ENCODE measurements around the gene HAUS5. TPM values are rescaled to one million over a fixed set of nuclear protein-coding genes. Genes with fewer than 3 reads are reported as not detected.

The HAUS5 gene
- polyA plus RNA-seq, 1 donor (not counting 4 experiments of a cell fraction or from before 2014, with no cell fraction given) = 3.7 TPM

DNA sequence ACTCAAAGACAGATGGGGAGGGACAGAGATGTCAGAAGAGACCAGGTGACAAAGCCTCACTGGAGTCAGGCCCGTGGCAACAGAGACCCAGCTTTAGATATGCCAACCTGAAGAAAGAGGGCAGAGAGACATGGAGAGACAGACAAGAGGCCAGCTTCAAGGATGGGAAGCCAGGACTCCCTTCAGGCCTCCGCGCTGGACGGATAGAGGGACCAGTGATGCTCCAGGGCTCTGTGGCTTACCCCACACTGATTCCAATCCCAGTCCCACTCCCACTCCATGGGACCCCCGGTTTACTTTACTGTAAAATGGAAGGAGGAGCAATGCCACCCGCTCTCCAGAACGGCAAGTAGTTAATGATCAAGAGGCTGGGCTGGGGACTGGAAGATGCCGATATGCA lies 27.3 kb downstream of the HAUS5 start:
- Histone ChIP-seq H3K4me1 (ENCODE audit: control insufficient read depth, extremely low read depth, insufficient read depth, low read length) (peaks cover 10% of the 10 kb centered on the region), H3K9ac (ENCODE audit: control insufficient read depth, extremely low read depth, insufficient read depth, low read length) (no peak overlapping the region), H3K27me3 (ENCODE audit: control insufficient read depth, extremely low read depth, insufficient read depth, low read length) (no peaks in the 10 kb centered on the region), H3K9me1 (ENCODE audit: control insufficient read depth, extremely low read depth, insufficient read depth, low read length) (no peaks in the 10 kb centered on the region), H3K79me2 (ENCODE audit: control insufficient read depth, insufficient read depth, low read length) (no peaks in the 10 kb centered on the region), H2AFZ (ENCODE audit: control insufficient read depth, low read length) (no peak overlapping the region), H3K9me3 (ENCODE audit: control insufficient read depth, low read depth, low read length) (no peaks in the 10 kb centered on the region), H3K27ac (ENCODE audit: control insufficient read depth, insufficient read depth, low read length) (no peak overlapping the region), H3K36me3 (ENCODE audit: control insufficient read depth in 2 of 2, extremely low read depth in 1 of 2, insufficient read depth in 2 of 2, low read length in 2 of 2) (peaks cover 12 to 15% of the 10 kb centered on the region in 2 experiments), H3K4me3 (ENCODE audit: control insufficient read depth in 2 of 3, extremely low read depth in 1 of 3, insufficient read depth in 2 of 3, low read depth in 1 of 3, low read length in 3 of 3) (no peak overlapping the region), H3K4me2 (ENCODE audit: control insufficient read depth, extremely low read depth, insufficient read depth, low read depth, low read length) (no peak overlapping the region), H4K20me1 (ENCODE audit: control insufficient read depth, extremely low read depth, insufficient read depth, low read length) (no peaks in the 10 kb centered on the region)
- no peak for TF ChIP-seq EZH2 (IDR thresholded peaks at IDR 0.05; ENCODE audit: low read length)
- TF ChIP-seq, protein P1, sequence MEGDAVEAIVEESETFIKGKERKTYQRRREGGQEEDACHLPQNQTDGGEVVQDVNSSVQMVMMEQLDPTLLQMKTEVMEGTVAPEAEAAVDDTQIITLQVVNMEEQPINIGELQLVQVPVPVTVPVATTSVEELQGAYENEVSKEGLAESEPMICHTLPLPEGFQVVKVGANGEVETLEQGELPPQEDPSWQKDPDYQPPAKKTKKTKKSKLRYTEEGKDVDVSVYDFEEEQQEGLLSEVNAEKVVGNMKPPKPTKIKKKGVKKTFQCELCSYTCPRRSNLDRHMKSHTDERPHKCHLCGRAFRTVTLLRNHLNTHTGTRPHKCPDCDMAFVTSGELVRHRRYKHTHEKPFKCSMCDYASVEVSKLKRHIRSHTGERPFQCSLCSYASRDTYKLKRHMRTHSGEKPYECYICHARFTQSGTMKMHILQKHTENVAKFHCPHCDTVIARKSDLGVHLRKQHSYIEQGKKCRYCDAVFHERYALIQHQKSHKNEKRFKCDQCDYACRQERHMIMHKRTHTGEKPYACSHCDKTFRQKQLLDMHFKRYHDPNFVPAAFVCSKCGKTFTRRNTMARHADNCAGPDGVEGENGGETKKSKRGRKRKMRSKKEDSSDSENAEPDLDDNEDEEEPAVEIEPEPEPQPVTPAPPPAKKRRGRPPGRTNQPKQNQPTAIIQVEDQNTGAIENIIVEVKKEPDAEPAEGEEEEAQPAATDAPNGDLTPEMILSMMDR (optimal IDR thresholded peaks at IDR 0.05 in 1 of 3, IDR thresholded peaks at IDR 0.05 in 1 of 3, conservative IDR thresholded peaks at IDR 0.05 in 1 of 3; ENCODE audit: extremely low read depth in 1 of 3, insufficient read depth in 2 of 3, low read length in 3 of 3) = no peak
- dilution Hi-C loops (cut with MboI; ENCODE audit: extremely low pct_ligation_motif_present, low sequenced_read_pairs) = no loop called here
- DNase-seq (ENCODE audit: low read depth, low spot score) (no peak), FAIRE-seq (no peak)

DNA sequence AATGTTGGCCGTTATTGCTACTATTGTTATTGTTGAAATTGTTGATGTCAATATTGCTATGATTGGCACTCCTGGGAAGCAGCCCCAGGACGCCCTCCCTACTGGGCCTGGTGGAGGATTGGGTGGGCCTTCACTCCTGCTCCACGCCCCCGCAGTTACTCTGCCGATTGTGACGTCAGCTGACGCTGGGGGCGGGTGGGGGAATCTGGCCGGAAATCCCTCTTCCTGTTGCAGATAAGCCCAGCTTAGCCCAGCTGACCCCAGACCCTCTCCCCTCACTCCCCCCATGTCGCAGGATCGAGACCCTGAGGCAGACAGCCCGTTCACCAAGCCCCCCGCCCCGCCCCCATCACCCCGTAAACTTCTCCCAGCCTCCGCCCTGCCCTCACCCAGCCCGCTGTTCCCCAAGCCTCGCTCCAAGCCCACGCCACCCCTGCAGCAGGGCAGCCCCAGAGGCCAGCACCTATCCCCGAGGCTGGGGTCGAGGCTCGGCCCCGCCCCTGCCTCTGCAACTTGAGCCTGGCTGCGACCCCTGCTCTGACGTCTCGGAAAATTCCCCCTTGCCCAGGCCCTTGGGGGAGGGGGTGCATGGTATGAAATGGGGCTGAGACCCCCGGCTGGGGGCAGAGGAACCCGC lies 29.1 kb downstream of the HAUS5 start, which contains the start of gene ETV2:
ETV2 (plus strand) TSS at position 231 of the 637 bp plus-strand sequence. CDS start 716 bp downstream, outside the sequence.
- DNase-seq (ENCODE audit: low read depth, low spot score) = no peak
- Histone ChIP-seq H2AFZ (ENCODE audit: control insufficient read depth, low read length) (no peak within 1 kb of the TSS), H3K4me3 (ENCODE audit: control insufficient read depth in 2 of 3, extremely low read depth in 1 of 3, insufficient read depth in 2 of 3, low read depth in 1 of 3, low read length in 3 of 3) (no peak within 1 kb of the TSS), H3K27ac (ENCODE audit: control insufficient read depth, insufficient read depth, low read length) (no peak within 1 kb of the TSS), H3K9ac (ENCODE audit: control insufficient read depth, extremely low read depth, insufficient read depth, low read length) (no peak within 1 kb of the TSS), H3K27me3 (ENCODE audit: control insufficient read depth, extremely low read depth, insufficient read depth, low read length) (no peaks in the 10 kb centered on the region), H3K9me1 (ENCODE audit: control insufficient read depth, extremely low read depth, insufficient read depth, low read length) (no peaks in the 10 kb centered on the region), H3K4me1 (ENCODE audit: control insufficient read depth, extremely low read depth, insufficient read depth, low read length) (peaks cover 15% of the 10 kb centered on the region), H4K20me1 (ENCODE audit: control insufficient read depth, extremely low read depth, insufficient read depth, low read length) (no peaks in the 10 kb centered on the region), H3K79me2 (ENCODE audit: control insufficient read depth, insufficient read depth, low read length) (no peaks in the 10 kb centered on the region), H3K9me3 (ENCODE audit: control insufficient read depth, low read depth, low read length) (no peaks in the 10 kb centered on the region), H3K36me3 (ENCODE audit: control insufficient read depth in 2 of 2, extremely low read depth in 1 of 2, insufficient read depth in 2 of 2, low read length in 2 of 2) (peaks cover 4 to 9% of the 10 kb centered on the region in 2 experiments), H3K4me2 (ENCODE audit: control insufficient read depth, extremely low read depth, insufficient read depth, low read depth, low read length) (no peak within 1 kb of the TSS)
- no peak for FAIRE-seq
- dilution Hi-C loops (cut with MboI; ENCODE audit: extremely low pct_ligation_motif_present, low sequenced_read_pairs) = no loop called here
- no peak for TF ChIP-seq EZH2 (IDR thresholded peaks at IDR 0.05; ENCODE audit: low read length)
- TF ChIP-seq, protein P1 (optimal IDR thresholded peaks at IDR 0.05 in 1 of 3, IDR thresholded peaks at IDR 0.05 in 1 of 3, conservative IDR thresholded peaks at IDR 0.05 in 1 of 3; ENCODE audit: extremely low read depth in 1 of 3, insufficient read depth in 2 of 3, low read length in 3 of 3) = no peak

Data from keratinocyte (primary cell).